Inflammatory macrophage treated with lipopolysaccharide for 1 hour (primary cell): ENCODE results near the gene HAO2.
A peak's percentile ranks its signal among the peaks of the same experiment; 100 is the strongest.
"Not testable (repeated sequence)": the region's sequence is repeated elsewhere in the genome, so short reads cannot be mapped to it uniquely, and the experiment has no call there.

Experiments
- DNase-seq, 2 donors: peaks; one replicate each; pipeline ENCODE4 v3.0.0-alpha.2; 2020 to 2022

Gene HAO2

DNA sequence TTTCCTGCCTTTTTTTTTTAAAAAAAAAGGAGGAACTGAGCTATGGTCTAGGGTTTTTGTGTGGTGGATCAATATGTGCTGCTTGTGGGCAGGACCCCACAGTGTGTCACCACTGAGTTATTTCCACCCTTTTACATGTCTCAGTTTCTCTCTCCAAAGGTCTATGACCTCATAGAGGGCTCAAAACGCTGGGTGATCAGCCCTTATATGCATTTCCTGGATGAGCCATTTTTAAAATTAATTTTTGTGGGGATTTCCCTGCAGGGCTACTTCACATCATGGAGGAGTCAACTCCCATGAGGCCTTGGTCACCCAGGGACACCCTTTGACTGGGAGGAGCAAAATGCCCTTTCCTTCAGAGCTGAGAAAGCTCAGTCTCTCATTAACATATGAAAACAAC lies 20.7 kb upstream of the HAO2 start:
- peak in 1 of 2 donors; percentile 26 for DNase-seq

- no peak for DNase-seq
Measured at GRCh38 chr1:119348941-119349340, 19.6 kb upstream of the HAO2 start.

GRCh38 chr1:119350866-119351265 lies 17.7 kb upstream of the HAO2 start:
- not testable (repeated sequence) for DNase-seq

GRCh38 chr1:119351997-119352396 lies 16.6 kb upstream of the HAO2 start:
- no peak for DNase-seq

DNA sequence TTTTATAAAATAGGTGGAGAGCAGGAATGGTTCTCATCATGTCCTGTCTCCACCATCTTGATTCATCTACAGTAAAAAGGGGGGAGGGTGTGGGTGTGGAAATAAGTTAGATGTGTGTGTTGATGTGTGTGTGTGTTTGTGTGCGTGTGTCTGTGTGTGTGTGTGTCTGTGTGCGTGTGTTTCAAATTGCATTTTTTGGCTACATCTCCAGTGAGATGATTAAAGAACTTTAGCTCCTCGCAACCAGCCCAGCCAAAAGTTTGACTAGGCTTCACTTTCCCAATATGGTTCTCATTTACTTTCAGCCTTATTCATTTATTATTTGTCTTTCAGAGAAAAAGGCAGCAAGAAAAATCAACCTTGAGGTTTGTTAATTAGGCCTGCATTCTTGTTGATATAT lies 14.7 kb upstream of the HAO2 start:
- DNase-seq = no peak

GRCh38 chr1:119358636-119359035 lies 9.9 kb upstream of the HAO2 start:
- no peak for DNase-seq

DNA sequence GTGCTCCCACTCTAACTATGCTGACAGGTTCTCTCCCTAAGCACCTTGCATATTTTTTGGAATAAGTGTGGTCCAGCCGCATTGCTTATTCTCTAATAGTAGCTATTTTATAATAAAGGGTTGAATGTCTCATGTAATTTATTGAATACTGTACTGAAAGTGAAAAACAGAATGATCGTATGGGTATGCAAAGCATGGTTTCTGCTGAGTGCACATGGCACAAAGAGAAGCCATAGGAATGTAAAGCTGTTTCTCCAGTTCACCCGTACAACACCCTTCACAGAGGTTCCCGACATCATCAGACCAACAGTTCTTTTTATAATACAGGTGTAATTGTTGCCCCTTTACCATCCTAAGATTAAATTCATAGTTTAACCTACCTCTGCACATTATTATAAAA lies 8.9 kb upstream of the HAO2 start:
- no peak for DNase-seq

DNA sequence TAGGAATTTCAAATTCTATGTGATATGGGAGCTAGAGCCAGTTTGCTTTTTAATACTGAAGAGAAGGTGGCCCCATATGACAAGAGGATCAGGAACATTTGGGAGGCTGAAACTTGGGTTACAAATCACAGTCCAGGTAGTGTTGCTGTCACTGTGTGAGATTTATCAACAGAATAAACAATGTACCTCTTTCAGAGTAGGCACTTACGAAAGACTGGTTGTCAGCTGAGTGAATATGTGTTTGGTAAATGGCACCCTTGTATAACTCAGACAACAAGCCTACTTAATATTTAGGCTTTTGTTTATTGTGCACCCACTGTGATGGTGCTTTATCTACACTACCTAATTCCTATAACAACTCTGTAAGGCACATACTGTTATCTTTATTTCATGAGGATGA lies 7.4 kb upstream of the HAO2 start:
- no peak for DNase-seq

DNA sequence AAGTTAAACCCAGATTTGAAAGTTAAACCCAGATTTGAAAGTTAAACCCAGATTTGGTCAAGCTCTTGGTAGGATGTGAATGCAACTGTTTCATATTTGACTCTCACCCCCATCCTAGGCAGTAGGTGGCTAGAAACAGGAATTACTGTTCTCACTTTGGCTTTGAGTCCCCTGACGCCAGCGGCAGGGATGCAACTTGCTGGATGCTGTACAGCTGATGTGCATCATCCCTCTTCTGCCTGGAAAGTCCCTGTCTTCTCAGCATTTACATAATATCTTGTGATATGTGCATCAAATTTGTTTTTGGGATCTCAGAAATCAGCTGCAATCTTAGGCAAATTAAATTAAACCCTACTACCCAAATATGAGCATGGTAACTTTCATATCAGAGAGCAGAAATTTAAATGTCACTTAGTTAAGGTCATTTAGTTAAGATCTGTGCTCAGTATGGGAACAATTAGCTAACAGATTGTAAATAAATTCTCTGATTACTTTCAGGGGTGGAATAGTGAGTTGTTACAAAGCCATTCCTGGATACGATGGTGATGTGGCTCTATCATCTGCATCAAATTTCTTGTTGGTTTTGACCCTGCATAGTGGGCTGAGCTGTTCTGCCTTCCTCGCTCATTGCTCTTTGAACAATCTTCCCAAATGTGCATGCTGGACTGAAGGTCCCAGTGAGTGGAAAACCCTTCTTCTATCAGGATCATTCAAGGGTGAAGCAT lies 6.8 kb upstream of the HAO2 start:
- DNase-seq = no peak

DNA sequence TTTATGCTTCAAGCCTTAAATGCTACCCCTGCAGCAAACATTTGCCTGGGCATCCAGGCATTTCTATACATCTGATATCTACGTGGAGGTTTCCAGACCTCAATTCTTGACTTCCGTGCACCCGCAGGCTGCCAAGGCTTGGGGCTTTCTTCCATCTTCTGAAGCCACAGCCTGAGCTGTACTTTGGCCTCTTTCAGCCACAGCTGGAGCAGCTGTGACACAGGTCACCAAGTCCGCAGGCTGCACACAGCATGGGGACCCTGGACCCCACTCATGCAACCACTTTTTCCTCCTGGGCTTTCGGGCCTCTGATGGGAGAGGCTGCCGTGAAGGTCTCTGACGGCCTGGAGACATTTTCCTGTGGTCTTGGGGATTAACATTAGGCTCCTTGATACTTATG lies 5.4 kb upstream of the HAO2 start:
- no peak for DNase-seq

DNA sequence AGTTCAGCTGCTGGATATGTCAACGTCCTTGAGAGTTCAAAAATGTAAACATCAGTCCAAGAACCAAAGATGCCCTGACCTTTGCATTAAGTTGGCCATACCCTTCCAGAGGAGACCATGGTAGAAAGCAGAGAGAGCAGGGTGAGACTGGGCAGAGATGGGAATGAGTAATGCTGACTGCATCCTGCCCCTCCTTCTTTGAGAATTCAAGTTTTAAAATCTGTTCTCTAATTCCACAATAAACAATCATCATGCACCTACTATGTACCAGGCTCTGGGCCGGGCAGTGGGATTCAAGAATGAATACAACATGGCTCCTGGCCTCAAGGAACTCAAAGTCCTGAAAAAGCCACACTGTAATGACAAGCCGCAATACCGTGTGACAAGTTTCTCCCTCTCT lies 3.9 kb upstream of the HAO2 start:
- DNase-seq = no peak

DNA sequence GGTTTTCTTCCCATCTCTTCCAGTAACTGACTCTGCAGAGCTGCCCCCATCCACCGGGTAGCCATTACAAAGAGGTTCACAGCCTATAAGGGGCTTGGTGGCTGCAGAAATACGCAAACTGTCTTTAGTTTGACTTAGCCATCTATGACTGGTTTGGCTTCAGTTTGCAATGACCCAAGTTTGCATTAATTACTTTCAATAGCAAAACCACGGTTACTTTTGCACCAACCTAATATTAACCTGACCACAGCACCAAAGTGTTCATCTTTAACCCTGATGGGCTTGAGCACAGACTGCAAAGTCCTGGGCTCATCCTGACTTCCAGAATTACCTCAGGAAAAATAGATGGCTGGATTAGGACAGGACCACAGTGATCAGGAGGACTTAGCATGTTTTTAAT lies 2.2 kb upstream of the HAO2 start:
- DNase-seq = no peak

DNA sequence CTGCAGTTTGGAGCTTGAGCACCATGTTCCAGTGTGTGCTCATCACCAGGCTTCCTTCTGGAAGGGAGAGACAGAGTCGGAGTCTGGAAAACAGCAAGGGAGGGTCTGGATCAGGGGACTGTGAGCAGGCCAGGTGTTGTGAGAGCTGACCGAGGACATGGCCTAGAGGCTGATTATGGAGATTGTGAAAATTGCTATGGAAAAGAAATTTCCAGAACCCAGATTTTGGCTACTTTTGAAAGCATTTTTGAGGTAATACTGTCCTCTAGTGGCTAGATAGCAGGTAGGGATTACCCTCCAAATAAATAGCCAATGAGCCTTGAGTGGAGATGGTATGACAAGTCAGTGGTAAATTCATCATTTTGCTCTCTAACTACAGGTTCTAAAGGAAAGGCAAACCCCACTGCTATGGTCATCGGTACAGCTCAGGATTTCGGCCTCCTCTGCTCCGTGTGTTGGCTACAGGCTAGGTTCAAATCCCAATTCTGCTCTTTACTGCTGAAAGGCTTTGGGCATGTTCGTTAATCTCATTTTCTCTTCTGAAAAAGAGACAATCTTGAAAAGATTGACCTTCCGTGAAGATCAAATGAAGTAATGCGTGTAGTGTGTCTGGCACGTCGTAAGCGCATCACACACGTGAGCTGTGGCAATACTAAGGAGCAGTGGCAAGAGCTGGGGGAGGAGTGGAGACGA lies 1.0 kb upstream of the HAO2 start:
- DNase-seq = peak in 1 of 2 donors; percentile 5

GRCh38 chr1:119370748-119371147 lies 2.2 kb downstream of the HAO2 start:
- DNase-seq = no peak

DNA sequence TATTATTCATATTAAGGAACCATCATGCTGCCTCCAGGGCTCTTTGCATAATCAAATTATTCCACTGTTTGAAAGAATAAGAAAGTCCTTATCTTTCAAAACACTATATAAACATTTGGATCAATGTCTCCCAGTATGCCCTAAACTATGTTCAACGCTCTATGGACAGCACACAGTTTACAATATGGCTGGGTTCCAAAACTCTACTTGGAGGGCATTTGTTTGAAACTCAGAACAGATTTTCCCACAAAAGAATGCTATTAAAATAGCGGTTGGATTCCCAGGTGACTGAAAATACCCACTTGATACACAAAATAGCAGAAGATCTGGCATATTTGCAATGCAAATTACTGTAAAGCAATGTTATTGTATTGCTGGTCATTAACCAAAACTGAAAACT lies 3.2 kb downstream of the HAO2 start:
- DNase-seq = no peak

DNA sequence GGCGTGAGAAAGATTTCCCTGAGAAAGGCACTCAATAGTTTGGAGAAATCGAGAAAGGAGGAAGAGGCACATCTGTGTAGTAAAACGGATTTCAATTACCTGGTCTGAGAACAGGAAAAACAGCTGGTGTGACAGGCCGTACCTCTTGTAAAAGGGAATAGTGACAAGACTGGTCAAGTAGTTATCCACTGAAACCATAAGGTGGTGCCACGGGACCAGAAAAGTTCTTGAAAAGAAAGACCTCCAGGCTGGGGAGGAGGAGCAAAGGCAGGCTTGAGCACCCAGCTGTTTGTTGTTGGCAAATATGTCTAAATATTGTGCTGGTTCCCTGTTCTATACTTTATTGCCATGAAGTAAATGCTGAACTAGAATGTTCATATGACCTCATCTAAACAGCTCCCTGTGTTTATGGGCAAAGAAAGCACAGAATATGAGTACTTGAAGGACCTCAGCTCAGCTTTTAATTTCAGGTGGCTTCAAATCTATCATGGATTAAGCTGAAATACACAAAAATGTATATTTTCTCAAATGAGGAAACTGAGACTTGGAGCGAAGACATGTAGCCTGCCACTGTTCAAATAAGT lies 4.0 kb downstream of the HAO2 start:
- no peak for DNase-seq

- no peak for DNase-seq
Measured at GRCh38 chr1:119373465-119373864, 4.9 kb downstream of the HAO2 start.

GRCh38 chr1:119374208-119374874 lies 5.8 kb downstream of the HAO2 start:
- no peak for DNase-seq

GRCh38 chr1:119375366-119375765 lies 6.8 kb downstream of the HAO2 start:
- DNase-seq = no peak

DNA sequence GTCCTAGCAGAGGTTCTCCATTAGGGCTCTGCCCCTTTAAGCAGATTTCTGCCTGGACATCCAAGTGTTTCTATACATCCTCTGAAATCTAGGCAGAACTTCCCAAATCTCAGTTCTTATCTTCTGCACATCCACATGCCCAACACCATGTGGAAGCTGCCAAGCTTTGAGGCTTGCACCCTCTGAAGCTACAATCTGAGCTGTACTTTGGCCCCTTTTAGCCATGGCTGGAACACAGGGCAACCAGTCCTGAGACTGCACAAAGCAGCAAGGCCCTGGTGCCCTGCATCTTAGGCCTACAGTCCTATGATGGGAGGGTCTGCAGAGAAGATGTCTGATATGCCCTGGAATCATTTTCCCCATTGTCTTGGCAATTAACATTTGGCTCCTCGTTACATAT lies 8.0 kb downstream of the HAO2 start:
- DNase-seq = no peak

- DNase-seq = not testable (repeated sequence)
Measured at GRCh38 chr1:119377594-119377993, 9.0 kb downstream of the HAO2 start.

- no peak for DNase-seq
Measured at GRCh38 chr1:119379117-119379516, 10.5 kb downstream of the HAO2 start.

DNA sequence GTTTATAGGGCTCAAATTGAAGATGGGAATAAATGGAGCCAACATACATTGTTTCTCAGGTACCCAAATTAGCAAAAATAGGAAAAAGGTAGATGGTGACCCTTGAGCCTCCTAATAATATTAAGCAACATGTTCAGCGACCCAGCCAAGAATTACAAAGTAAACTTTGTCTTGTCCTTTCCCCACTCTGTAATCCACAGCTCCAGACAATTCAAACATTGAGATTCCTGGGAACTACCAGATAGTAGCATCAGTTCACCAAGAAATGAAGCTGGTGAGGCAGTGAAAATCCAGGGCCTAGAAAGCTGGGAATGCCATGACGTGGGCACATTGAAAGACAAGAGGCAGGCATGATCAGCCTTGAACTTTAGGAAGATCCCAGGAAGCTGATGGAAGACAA lies 11.7 kb downstream of the HAO2 start:
- no peak for DNase-seq
